Brain microvascular endothelial cell (primary cell): ENCODE data around the gene MYL4.

ENCODE experiments used
- DNase-seq: peaks from one replicate; pipeline ENCODE4 v3.0.0-alpha.2; 2020
- H3K27ac ChIP-seq: fragments of 250-450 bp; sonication (Bioruptor Pico); 2 replicates; pipeline ENCODE4 v1.5.1; 2020; ENCODE audit warnings: mild to moderate bottlenecking, moderate library complexity
- H3K27me3 ChIP-seq: fragments of 250-450 bp; sonication (Bioruptor Pico); replicated peaks from 2 replicates; pipeline ENCODE4 v1.5.1; 2020; ENCODE audit warnings: mild to moderate bottlenecking
- H3K36me3 ChIP-seq: fragments of 250-450 bp; sonication (Bioruptor Pico); replicated peaks from 2 replicates; pipeline ENCODE4 v1.5.1; 2020; ENCODE audit warnings: mild to moderate bottlenecking
- H3K4me3 ChIP-seq: 2 replicates; pipeline ENCODE4 v1.5.1; 2011; ENCODE audit warnings: low read depth, mild to moderate bottlenecking, control low read depth, low read length, moderate library complexity
- in situ Hi-C: cut with HindIII; loops from 2 replicates; pipeline ENCODE4 v1.10.0; 2017; ENCODE audit warnings: low sequenced_read_pairs, low pct_ligation_motif_present
- TF ChIP-seq, protein P1 (sequence below): IDR thresholded peaks from 2 replicates; pipeline ENCODE4 v1.5.1; 2011; ENCODE audit warnings: low read depth, mild to moderate bottlenecking, moderate library complexity, low read length, control low read depth, inconsistent platforms; ENCODE audit errors: missing control alignments

The MYL4 gene

DNA sequence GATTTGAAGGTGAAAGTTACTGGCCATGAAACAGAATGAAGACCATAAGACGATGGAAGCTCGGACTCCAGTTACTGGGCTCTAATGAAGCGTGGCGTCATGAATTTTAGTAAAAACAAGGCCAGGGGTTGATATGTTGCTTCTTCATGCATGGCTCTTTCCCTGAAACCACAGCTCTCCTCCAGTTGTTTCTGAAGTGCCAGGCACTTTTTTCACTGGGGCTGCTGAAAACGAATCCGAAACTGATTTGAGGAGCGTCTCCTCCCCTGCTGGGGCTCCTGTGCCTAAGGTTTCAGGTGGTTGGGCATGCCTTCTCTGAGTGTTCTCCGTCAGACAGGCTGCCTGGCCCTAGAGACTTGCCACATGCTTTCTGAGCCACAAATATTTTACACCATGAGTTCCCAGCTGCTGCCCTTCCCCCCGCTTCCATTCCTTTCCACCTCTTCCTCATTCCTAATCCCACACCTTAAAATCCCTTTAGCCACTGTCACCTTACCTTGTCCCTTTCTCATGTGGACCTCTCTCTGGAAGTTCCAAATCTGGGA, 3.7 kb upstream of the MYL4 start:
- TF ChIP-seq, protein P1, sequence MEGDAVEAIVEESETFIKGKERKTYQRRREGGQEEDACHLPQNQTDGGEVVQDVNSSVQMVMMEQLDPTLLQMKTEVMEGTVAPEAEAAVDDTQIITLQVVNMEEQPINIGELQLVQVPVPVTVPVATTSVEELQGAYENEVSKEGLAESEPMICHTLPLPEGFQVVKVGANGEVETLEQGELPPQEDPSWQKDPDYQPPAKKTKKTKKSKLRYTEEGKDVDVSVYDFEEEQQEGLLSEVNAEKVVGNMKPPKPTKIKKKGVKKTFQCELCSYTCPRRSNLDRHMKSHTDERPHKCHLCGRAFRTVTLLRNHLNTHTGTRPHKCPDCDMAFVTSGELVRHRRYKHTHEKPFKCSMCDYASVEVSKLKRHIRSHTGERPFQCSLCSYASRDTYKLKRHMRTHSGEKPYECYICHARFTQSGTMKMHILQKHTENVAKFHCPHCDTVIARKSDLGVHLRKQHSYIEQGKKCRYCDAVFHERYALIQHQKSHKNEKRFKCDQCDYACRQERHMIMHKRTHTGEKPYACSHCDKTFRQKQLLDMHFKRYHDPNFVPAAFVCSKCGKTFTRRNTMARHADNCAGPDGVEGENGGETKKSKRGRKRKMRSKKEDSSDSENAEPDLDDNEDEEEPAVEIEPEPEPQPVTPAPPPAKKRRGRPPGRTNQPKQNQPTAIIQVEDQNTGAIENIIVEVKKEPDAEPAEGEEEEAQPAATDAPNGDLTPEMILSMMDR, result no peak
- in situ Hi-C loops, result no loop called here
- Histone ChIP-seq H3K4me3 (no peak overlapping the region), H3K36me3 (no peaks in the 10 kb centered on the region), H3K27ac (no peak overlapping the region), H3K27me3 (no peaks in the 10 kb centered on the region)
- peak; percentile 65 for DNase-seq

DNA sequence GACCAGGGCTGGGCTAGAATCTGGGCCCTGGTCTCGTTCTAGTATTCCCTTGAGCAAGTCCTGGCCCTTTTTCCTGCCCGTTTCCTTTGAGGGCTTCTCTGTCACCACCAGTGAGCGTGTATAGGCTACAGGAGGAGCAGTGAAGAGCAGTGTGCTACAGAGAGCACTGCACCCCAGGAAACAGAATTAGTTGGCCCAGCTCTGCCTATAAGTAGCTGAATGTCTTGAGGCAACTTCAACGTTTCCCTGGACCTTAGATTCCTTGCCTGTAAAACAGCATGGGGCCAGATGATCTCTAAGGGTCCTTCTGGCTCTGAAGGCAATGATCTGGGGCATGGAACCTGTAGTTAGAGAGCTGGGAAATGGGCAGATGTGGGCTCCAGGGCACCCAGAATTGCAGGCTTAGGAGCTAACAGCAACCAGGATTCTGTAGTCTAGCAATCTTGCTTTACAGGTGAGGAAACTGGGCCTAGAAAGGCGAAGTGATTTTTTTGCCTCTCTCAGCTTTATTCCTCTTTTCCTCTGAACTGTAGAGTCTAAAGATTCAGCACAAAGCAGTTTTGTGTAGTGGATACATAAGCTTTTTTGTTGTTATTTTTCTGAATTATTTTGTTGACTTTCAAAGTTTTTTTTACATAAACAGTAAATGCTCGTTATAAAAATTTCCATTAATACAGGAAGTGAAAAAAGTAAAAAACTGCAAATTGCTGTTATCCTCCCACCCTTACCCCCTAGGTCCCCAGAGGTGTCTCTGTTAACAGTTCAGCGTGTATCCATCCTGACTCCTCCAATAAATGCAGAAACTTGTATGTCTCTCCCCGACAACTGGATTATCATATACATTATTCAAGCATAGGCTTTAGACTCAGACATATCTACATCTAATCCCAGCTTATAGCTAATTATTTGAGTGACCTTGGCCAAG, 1.7 kb upstream of the MYL4 start:
- in situ Hi-C loops, result no loop called here
- no peak for DNase-seq
- no peak overlapping the region for H3K27ac ChIP-seq

DNA sequence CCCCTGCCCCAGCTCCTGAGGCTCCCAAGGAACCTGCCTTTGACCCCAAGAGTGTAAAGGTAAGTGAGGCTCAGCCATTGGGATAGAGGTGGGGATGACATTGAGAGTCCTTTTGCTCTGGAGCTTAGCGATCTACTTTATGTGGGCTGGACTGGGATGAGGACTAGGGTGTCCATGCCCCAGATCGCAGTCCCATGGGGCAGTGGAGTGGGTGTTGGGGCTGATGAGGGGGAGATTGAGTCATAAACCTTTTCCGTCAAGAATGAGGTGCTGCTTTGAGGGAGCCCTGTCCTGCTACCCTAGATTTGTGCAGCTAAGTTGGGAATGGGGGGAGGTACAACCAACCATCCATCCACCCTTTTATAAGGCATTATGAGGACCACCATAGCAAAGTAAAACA, 351 bp downstream of the MYL4 start:
- H3K27ac ChIP-seq, result no peak overlapping the region
- in situ Hi-C loops, result no loop called here
- TF ChIP-seq, protein P1, result no peak

More for the DNA sequence above, 1.7 kb upstream of the MYL4 start:
- no peaks in the 10 kb centered on the region for H3K27me3 ChIP-seq
- H3K36me3 ChIP-seq, result no peaks in the 10 kb centered on the region
- TF ChIP-seq, protein P1, result no peak
- H3K4me3 ChIP-seq, result no peak overlapping the region

DNA sequence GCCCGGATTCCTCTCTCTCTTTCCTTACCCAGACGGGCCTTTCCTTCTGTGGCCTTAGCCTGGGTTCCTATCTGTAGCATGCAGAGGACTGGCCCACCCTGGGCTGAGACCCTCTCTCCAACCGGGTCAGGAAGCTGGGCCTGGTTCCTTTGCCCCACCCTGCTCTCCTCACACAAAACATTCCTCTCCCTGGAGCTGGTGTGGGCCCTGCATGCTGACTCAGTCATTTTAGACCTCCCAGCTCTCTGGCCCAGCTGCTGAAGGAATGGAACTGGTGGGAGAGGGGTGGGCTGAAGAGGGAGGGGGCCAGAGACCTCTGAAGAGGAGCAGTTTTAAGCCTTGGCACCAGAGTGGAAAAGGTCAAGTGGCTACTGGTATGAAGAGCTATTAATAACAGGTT, 957 bp downstream of the MYL4 start:
- Histone ChIP-seq H3K4me3 (no peak overlapping the region), H3K27ac (no peak overlapping the region), H3K36me3 (no peaks in the 10 kb centered on the region), H3K27me3 (no peaks in the 10 kb centered on the region)
- TF ChIP-seq, protein P1, result no peak
- in situ Hi-C loops, result no loop called here
- DNase-seq, result no peak

More for the DNA sequence above, 351 bp downstream of the MYL4 start:
- H3K4me3 ChIP-seq, result no peak overlapping the region
- no peaks in the 10 kb centered on the region for H3K27me3 ChIP-seq
- no peak for DNase-seq
- H3K36me3 ChIP-seq, result no peaks in the 10 kb centered on the region

DNA sequence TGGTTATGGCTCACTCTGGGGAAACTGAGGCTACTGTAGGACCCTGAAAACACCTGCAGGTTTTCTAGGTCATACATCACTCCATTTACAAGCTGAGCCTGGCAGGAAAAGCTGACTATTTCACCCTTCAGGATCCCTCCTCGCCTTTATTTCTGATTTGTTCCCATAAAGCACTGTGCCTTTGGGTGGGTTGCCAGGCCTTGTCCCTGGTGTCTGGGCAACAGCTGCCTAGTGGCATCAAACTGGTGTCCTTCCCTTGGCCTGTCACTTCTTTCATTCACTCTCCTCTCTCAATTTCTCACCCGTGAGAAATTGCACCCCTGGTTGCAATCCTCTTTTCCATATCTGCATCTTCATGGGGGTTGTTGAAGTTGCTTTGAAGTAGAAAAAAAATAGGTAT, 1.6 kb downstream of the MYL4 start:
- no peak overlapping the region for H3K4me3 ChIP-seq
- TF ChIP-seq, protein P1, result no peak
- H3K27ac ChIP-seq, result no peak overlapping the region
- H3K27me3 ChIP-seq, result no peaks in the 10 kb centered on the region
- DNase-seq, result no peak
- in situ Hi-C loops, result no loop called here
- no peaks in the 10 kb centered on the region for H3K36me3 ChIP-seq

DNA sequence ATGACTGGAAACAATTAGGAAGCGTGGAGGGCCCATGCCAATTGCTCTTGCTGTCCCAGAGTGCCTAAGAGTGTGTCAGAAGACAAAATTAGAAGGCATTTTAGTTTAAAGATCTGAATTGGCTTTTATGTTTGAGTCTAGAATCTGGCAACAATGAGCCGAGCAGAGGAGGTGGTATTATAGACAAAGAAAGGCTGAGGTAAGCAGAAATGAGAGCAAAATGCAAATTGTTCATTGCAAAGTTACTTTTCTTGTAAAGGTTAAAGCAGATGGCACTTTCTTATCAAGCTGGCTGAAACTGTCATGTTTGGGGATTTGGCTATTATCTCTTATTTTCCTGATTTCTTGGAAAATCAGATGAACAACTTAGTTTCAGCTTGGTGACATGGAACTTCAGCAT, 3.3 kb downstream of the MYL4 start:
- Histone ChIP-seq H3K4me3 (no peak overlapping the region), H3K27me3 (no peaks in the 10 kb centered on the region), H3K27ac (no peak overlapping the region), H3K36me3 (no peaks in the 10 kb centered on the region)
- TF ChIP-seq, protein P1, result no peak
- in situ Hi-C loops, result no loop called here
- DNase-seq, result no peak
